ENCODE results near the gene GDPD2.

Gene GDPD2

DNA sequence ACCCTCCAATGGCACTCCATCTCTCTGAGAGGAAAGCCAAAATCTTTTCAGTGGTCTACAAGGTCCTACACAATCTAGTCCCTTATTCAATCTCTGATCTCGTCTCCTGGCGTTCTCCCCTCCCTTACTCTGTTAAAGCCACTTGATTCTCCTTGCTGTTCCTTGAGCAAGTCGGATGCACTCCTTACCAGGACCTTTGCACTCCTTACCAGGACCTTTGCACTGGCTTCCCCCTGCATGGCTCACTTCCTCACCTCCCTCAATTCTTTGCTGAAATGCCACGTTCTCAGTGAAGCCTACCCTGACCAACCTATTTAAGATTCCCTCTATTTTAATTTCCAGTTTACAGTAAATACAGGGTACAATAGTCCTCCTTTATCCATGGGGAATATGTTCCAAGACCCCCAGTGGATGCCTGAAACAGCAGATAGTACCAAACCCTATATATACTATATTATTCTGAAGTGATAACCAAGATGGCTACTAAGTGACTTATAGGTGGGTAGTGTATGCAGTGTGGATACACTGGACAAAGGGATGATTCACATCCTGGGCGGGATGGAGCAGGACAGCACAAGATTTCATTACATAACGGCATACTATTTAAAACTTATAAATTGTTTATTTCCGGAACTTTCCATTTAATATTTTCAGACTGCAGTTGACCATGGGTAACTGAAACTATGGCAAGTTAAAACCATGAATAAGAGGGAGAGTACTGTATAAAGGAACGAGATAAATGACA, 15.0 kb downstream of the GDPD2 start:
- no peak for DNase-seq (ENCODE audit: low spot score)

DNA sequence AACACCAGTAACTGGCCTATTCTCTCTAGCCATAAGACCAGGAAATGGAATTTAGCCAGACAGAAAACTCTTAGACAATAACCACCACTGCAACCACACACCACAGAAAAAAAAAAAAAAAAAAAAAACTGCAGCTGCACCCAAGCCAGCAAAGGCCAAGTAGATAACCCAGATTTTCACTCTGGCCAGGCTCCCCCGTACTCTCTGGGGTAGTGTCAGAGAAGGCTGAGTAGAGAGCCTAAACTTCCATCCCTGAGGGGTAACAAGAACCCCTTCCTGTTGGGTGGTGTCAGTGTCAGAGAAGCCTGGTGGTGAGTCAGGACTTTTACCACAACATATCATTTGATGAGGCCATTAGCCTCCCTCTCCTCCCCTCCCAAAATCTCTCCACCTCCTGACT, 15.9 kb downstream of the GDPD2 start:
- DNase-seq (ENCODE audit: low spot score) = no peak

DNA sequence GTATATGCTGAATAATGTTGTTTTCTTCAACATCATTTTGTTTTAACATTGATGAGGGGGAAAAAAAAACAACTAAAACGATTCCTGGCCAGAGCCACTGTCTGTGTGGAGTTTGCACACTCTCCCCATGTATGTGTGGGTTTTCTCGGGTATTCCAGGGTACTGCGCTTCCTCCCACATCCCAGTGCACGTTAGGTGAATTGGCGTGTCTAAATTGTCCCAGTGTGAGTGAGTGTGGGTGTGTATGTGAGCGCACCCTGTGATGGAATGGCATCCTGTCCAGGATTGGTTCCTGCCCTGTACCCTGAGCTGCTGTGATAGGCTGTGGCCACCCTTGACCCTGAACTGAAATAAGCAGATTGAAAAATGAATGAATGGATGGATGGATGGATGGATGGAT, 19.1 kb downstream of the GDPD2 start:
- DNase-seq (ENCODE audit: low spot score) = no peak

DNA sequence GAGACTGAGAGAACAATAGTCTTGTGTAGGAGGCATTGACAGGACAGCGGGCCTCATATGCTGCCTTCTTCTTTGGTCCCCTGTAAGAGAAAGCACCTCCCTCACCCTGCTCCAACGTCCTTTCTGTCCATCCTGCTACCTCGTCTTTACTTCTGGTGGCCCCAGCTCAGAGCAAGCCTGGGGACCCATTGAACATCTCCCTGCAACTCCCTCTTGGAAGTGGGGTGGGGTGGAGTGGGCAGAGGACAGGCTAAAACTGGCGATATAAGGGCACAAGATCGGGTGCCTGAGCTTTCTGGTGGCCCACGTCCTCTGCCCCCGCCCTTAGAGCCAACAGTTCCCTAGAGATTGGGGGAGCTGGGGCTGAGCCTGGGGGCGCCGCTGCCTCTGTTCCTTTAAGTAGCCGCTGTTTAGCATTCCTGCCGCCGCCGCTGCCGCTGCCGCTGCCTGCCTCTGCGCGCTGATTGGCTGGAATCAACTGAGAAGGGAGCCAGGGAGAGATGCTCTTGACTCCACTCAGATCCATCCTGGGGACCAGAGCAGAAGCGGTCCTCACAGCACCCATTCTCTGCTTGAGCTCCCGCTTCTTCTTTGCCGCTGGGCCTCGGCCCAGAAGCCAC, 21.3 kb downstream of the GDPD2 start, which contains the start of gene DLG3:
Gene DLG3 (plus strand): TSS at position 510 of the 620 bp plus-strand sequence. CDS start 367 bp downstream, outside the sequence.
- peak; percentile 41 for DNase-seq (ENCODE audit: low spot score)

DNA sequence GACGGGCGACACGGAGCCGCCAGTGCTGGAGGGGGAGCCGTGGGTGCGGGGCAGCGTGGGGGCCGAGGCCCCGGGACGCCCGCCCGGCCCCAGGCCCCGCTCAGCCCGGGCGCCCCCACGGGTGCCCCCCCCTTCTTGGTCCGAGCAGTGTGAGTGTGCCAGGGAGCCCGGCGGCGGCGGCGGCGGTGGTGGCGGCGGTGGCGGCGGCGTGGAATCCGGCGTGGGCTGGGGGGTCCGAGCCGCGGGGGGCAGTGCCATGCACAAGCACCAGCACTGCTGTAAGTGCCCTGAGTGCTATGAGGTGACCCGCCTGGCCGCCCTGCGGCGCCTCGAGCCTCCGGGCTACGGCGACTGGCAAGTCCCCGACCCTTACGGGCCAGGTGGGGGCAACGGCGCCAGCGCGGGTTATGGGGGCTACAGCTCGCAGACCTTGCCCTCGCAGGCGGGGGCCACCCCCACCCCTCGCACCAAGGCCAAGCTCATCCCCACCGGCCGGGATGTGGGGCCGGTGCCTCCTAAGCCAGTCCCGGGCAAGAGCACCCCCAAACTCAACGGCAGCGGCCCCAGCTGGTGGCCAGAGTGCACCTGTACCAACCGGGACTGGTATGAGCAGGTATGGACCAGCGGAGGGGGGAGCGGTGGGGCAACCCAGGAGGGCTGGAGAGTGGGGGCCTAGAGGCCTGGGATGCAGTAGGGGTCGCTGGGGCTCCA, 22.0 kb downstream of the GDPD2 start:
- DNase-seq (ENCODE audit: low spot score) = no peak

DNA sequence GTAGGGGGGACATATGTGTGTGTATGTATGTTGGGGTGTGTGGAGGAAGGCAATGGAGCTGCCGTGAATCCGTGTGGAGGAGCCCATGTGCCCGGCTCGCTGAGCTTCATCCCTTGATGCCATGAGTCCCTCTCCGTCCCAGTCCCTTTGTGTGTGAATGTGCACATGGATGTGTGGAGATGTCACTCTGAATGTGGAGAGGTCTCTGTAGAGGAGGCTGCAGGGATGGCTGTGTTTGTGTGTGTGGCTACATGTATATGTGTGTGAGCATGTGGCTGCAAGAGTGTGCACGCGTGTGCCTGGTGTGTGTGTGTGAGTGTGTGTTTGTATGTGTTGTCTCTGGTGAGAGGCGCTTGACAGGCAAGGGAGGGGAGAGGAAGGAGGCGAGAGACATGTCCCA, 22.8 kb downstream of the GDPD2 start:
- DNase-seq (ENCODE audit: low spot score) = no peak

DNA sequence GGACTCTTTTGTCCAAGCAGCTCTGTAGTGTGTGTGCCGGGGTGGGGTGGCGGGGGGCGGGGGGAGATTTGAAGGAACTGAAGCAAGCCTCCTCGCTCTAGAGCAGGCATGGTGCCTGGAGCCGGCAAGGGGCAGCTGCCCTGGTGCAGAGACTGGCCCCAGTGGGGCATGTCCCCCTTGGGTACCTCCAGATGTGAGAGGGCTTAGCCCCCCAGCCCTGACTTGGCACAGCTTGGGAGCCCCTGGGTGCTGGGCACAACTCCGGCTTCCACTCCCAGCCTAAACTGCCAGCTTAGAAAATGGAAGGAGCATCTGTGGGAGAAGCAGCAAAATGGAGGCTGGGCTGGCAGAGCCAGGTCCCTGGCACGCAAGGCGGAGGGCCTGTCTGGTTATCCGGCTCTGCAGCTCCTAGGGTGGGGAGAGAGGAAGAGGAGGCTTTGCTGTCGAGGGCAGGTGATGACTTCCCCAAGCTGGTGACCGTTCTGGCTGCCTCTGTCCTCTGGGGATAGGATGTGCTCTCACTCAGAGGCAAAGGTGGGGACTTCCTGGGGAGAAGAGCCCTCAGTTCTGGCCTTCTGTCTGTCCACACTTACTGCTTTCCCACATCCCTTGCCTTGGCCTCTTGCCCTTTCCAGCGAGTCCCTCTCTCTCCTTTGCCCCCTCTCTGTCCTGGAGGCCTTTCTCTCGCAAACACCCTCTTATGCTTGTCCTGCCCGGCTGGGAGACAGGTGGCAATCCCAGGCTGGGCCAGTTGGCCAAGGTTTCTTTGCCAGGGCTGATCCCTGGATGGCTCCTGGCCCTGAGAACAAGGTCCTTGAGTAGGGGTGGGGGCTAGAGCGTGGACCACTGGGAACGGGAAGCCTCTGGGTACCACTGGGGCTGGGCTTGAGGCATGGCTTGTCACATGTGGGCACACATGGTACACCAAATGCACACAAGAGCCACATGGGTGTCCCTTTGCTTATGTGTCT, 23.6 kb downstream of the GDPD2 start:
- no peak for DNase-seq (ENCODE audit: low spot score)

DNA sequence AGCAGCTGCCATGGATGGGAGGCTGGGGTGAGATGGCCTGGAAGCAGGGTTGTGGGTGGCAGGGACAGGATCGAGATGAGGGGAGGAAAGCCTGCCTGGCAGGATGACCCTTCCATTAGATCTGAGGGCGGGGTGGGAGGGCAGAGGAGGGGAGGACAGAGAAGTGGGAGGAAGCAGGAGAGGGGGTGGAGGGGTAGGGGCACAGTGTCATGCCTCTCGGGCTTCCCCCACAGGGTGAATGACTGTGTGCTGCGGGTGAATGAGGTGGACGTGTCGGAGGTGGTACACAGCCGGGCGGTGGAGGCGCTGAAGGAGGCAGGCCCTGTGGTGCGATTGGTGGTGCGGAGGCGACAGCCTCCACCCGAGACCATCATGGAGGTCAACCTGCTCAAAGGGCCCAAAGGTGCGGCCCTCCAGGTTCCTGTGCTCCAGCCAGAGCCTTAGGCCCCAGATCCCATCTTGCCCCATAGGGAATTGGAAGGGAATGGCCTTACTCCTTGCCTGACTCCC, 26.4 kb downstream of the GDPD2 start:
- DNase-seq (ENCODE audit: low spot score) = no peak

DNA sequence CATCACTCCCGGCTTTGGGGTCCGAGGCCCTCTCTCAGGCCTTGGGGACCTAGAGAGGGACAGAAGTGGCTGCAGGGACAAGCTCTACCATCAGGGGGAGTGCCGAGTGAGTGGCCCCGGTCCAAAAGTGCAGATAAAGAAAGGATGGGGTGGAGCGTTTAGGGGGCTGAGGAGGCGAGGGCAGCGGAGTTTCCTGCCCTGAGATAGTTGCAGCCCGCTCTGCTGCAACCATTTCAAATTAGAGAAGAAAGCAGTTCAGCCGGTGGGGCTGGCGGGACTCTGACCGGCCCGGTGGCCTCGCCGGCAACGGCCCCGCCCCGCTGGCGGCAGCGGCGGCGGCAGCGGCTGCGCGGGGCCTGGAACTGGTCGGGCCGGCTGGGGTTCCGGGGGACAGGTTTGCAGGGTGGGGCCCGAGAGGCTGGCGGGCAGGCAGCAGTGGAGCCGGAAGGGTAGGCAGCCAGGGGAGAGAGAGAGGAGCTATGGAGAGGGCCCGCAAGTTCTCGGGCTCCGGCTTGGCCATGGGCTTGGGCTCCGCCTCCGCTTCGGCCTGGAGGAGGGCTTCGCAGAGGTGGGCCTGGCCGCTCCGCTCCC, 29.1 kb downstream of the GDPD2 start:
- DNase-seq (ENCODE audit: low spot score) = peak; percentile 48

DNA sequence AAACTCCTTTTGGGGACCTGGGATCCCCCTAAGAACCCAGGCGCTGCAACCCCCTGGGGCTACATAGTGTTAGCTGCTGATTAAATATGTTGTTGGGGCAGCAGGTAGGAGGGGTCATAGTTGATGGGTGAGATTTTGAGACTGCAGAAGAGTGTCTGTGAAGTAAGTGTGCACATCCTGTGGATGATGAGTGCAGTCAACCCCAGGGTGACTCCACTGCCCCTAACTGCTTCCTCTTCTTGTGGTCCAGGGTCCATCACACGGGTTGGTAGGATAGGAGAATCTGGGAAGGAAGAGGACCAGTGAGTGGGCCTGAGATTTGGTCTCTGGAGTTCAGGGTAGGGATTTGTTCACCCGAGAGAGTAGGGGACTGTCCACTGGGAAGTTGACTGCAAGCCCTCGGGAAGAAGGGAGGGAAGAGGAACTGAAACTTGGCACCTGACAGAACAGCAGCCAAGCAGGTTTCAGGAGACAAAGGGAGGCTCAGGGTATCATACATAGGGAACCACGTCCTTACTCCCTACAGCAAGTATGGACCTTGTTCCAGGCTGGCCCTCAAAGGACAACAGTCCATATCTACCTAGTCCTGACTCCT, 30.0 kb downstream of the GDPD2 start:
- DNase-seq (ENCODE audit: low spot score) = no peak

DNA sequence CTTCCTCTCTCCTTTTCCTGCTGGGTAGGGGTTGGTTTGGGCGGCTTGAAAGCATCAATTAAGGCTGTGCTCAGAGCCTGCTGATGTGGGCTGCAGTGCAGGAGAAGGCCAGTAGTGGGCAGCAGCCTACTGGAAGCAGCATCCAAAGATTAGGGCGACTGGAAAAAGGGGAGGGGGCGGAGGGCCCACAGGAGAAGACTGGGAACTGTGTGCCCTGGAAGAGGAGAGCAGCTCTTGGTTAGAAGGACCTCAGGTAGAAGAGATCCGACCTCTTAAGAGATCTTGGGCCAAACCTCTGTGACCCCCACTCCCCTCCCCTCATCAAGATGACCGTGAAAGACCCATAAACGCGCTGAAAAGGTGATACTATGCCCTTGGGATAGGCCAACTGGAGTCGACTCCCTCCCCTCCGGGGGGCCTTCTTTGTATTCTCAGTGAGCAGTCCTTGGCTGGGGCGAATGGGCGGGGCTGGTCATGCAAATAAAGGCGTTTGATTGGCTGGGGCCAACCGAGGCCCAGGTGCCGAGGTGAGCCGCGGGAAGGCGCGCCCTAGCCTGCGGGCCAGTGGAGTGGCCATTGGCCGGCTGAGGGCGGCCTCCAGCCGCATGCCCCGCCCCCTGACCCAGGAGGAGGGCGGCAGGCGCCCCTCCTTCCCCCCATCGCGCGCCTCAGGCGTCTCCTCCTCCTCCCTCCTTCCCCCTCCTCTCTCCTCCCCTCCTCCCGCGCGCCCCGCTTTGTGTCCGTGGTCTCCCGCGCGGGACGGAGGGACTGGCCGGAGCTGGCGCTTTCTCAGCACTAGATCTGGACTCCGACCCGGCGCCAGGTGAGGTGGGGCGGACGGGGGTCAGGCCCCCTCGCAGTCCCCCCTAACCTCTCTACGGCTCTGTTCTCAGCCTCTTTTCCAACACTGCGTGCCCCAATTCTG, 31.6 kb downstream of the GDPD2 start:
- peak; percentile 89 for DNase-seq (ENCODE audit: low spot score)

DNA sequence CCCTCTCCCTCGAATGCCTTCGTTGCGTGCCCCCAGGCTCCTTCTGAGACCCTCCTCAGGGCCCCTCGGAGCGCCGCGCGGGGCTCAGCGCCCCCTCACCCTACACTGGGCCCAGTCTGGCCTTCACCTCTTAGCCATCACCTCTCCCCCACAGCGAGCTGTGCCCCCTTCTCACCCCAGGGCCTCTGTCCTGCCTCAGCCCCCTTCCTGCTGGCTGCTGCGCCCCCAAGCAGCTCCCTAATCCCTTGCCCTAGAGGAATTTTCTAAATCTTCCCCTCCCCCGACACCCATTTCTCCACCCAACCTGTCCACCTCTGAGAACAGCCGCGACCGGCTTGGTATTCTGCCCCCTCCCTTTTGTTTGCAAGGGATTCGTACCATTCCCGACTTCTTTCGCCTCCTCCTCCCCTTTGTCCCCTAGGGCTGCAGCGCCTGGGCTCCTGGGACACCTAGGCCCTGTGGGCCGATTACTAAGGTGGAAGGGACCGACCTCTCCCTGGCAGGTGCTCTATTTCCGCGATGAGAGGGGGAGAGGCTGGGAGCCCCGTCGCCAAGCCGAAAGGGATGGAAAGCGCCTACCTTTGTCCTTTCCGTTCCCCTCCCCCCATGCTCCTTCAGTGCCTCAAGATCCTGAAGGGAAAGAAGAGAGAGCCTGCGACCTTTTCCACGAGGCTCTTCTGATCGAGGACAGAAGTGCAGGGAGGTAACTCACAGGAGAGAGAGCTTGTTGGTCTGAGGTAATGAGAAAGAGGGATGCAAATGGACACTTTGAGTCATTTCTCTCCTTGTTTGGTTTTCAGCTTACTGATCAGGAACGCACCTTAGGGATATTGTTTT, 32.5 kb downstream of the GDPD2 start:
- peak; percentile 56 for DNase-seq (ENCODE audit: low spot score)

DNA sequence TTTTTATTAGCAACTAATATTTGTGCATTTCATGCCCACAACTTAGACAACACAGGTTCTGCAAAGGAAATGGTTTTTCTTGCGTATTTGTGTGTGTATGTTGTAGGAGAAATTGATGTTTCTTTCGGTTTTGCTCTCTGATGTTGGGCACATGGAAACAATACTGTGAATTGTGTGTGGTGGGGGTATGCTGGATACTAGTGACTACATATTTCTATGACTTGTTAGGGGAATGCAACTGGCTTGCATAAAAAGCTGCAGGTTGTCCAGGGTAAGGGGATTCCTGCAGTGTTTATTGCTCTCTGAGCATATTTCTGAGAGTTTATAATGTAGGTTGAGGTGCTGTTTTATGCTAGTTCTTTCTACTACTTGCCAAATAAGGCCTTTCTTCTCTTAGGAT, 33.1 kb downstream of the GDPD2 start:
- DNase-seq (ENCODE audit: low spot score) = no peak

DNA sequence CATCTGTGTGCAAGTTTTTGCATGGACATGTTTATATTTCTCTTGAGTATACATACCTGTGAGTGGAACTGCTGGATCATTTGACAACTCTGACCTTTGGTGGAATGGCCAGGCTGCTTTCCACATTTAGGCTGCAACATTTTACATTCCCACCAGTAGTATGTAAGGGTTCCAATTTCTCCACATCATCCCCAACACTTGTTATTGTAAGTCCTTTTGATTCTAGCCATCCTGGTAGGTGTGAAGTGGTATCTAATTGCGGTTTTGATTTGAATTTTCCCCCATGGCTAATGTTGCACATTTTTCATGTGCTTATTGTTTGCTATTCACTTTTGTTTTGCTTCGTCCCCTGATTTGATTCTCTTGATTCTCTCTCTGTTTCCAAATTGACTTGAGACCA, 37.9 kb downstream of the GDPD2 start:
- no peak for DNase-seq (ENCODE audit: low spot score)

DNA sequence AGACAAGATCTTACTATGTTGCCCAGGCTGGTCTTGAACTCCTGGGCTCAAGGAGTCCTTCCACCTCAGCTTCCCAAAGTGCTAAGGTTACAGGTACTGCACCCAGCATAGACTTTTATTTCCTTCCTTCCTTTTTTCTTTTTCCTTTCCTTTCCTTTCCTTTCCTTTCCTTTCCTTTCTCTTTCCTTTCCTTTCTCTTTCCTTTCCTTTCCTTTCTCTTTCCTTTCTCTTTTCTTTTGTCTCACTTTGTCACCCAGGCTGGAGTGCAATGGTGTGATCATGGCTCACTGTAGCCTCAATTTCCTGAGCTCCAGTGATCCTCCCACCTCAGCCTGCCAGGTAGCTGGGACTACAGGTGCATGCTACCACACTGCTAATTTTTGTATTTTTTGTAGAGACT, 40.9 kb downstream of the GDPD2 start:
- no peak for DNase-seq (ENCODE audit: low spot score)

DNA sequence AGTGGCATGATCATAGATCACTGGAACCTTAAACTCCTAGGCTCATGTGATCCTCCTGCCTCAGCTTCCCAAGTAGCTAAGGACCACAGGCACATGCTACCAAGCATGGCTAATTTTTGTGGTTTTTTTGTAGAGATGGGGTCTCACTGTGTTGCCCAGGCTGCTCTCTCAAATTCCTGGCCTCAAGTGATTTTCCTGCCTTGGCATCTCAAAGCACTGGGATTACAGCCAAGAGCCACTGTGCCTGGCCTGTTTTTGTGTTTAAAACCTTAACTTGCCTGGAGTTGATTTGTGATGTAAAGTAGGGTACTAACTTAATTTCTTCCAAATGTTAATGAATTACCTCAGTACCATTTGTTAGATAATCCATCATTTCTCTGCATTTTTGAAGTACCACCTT, 43.9 kb downstream of the GDPD2 start:
- no peak for DNase-seq (ENCODE audit: low spot score)

DNA sequence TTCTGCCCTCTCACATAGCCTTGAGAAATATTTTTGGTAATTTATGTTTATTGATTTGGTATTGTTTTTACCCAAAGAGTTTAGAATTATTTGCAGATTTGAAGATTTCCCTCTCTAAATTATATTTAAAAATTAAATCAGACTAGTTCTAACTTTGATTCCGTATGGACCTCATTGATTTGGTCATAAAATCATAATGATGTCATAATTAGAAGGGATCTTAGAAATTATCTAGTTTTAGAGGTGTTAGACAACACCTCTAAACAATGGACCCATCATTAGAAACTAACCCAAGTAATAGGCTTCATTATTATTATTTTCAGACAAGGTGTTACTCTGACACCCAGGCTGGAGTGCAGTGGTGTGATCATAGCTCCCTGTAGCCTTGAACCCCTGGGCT, 45.6 kb downstream of the GDPD2 start:
- no peak for DNase-seq (ENCODE audit: low spot score)

DNA sequence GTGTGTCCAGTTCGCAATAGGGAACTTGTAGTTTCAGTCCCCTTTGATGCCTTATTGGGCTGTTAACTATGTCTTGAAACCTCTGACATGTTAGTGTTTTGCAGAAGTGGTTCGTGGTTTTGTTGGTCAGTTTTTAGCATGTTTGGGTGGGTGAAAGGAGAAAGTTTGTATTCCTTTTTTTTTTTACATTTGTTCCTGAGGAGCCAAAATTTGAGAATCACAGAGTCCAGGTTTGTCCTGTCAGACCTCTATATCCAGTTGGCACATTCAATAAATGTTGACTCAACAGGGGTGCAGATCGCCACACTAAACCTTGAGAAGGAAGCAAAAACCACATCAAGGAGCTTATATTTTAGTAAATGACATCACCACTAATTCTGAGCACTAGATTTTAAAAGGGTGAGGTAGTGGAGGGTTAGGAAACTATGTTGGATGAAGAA, 47.8 kb downstream of the GDPD2 start:
- DNase-seq (ENCODE audit: low spot score) = peak; percentile 54
